T-helper 2 cell (primary cell): ENCODE measurements around the gene TLN1.

Experiments
- DNase-seq, 5 experiments: peaks; one replicate each; pipeline versions ENCODE4 v3.0.0 to v3.0.0-alpha.2; 2012 to 2022
- total RNA-seq, 2 donors: gene quantifications; one replicate each; lab custom pipeline; 2026; lab: John Stamatoyannopoulos, UW

Gene TLN1
- 414 to 445 reads per million in 2 donors for total RNA-seq

GRCh38 chr9:35732185-35732799 lies at the start of gene TLN1, which contains the start of gene CREB3:
TSS of gene TLN1 (minus strand) at chr9:35732195. CDS start at chr9:35725694, 6,501 bp downstream.
TSS of gene CREB3 (plus strand) at chr9:35732666. CDS start at chr9:35732773, 107 bp downstream.
- DNase-seq: peak; percentile 86 to 98 (median 96)

GRCh38 chr9:35781066-35781465 lies 49.1 kb upstream of the TLN1 start:
- DNase-seq: no peak

DNA sequence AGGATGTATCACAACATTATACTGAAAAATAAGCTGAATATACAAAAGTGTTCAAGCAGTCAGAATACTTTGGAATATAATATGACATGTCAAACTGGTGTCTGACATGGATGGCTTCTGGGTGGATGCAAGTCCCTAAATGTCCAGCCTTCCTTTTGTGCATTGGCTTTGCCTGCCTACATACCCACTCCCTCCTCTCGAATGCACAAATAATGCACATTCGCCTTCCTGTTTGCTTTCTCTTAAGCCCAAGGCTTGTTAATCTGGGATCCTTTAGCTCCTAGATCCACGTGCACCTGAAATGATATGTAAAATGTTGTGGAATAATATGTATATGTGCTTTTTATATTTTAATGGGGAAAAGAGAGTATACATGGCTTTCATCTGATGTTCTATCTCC lies 46.5 kb upstream of the TLN1 start:
- no peak for DNase-seq

DNA sequence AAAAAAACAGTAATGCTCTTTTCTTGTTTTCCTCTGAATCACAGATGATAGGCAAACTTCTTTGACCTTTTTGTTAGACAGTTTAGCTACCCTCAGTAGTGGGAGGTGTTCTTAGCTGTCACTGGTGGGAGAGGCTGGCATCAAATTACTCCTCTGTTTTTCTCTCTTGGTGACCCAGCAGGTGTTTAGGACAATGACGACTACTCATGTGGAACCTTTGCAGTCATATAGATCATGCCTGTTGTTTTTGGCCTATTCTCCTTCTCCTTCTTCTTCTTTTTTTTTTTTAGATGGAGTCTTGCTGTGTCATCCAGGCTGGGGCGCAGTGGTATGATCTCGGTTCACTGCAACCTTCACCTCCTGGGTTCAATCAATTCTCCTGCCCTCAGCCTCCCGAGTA lies 44.0 kb upstream of the TLN1 start:
- no peak for DNase-seq

- DNase-seq: no peak
These were observed 43.1 kb upstream of the TLN1 start for GRCh38 chr9:35774907-35775635.

DNA sequence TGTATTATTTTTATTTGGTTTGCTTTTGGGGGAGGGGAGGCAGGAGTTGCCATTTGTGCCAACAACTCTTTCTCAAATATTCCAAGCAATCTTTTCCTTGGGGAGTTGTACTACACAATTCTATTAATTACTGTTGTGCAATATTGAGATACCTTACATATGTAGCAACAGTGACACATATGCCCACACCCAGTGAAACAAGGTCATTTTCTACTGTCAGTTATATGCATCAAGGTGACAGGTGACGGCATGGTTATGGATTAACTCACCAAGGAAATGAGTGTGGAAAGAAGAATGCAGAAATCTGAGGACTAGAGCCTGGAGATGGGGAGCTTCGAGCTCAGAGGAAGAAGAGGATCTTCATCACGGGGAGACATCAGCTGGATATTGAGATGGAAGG lies 39.9 kb upstream of the TLN1 start:
- no peak for DNase-seq

GRCh38 chr9:35771534-35771933 lies 39.5 kb upstream of the TLN1 start:
- no peak for DNase-seq

GRCh38 chr9:35771075-35771433 lies 39.1 kb upstream of the TLN1 start:
- no peak for DNase-seq

GRCh38 chr9:35769763-35770162 lies 37.8 kb upstream of the TLN1 start:
- DNase-seq: no peak

GRCh38 chr9:35767458-35767857 lies 35.5 kb upstream of the TLN1 start:
- DNase-seq: no peak

DNA sequence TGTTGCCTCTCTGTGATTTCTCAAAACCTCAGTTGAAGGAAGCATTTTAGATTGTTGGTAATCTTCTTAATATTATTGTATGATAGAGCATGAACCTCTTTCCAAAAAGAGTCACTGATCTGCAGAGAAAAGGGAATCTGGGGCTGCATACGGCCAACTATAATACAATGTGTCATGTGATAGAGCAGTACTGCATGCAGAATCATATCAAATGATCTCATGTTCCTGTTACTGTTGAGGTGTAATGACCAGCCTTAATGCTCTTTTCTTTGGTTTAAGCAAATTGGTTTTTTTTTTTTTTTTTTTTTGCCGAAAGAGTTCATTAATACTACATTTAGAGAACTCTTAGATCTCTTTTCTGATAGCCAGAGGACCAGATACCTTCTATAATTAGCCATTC lies 35.0 kb upstream of the TLN1 start:
- no peak for DNase-seq

DNA sequence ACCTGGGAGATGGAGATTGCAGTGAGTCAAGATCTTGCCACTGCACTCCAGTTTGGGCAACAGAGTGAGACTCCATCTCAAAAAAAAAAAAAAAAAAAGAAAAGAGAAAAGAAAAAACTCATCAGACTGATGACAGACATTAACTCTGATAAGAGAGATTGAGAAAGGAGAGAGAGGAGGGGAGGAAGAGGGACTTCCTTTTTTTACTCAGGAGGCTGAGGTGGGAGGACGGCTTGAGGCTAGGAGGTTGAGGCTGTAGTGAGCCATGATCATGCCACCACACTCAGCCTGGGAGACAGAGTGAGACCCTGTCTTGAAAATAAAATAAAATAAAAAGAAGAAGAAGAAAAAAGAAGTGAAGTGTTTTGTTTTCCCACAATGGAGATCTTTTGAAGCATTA lies 31.8 kb upstream of the TLN1 start:
- DNase-seq: no peak

DNA sequence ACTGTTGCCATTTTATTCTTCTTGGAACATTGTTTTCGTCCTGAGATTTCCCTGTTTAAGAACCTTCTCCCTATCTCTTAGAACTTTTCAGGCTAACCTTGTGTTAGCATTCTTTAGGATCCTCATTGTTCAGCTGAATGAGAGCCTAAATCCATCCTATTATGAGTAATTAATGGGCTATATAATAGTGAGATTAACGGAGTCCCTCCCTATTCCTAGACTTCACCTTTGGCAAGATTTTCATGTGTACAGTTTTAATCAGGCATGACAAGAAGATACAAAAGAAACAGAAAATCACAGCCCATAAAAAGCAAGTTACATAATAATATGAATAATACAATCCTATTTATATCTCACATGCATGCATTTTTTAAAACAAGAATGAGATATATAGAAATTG lies 31.2 kb upstream of the TLN1 start:
- DNase-seq: no peak

GRCh38 chr9:35760651-35761050 lies 28.7 kb upstream of the TLN1 start:
- no peak for DNase-seq

GRCh38 chr9:35759795-35760194 lies 27.8 kb upstream of the TLN1 start:
- DNase-seq: no peak

- DNase-seq: no peak
These were observed 26.6 kb upstream of the TLN1 start for GRCh38 chr9:35758475-35759050.

GRCh38 chr9:35757892-35758275 lies 25.9 kb upstream of the TLN1 start:
- no peak for DNase-seq

DNA sequence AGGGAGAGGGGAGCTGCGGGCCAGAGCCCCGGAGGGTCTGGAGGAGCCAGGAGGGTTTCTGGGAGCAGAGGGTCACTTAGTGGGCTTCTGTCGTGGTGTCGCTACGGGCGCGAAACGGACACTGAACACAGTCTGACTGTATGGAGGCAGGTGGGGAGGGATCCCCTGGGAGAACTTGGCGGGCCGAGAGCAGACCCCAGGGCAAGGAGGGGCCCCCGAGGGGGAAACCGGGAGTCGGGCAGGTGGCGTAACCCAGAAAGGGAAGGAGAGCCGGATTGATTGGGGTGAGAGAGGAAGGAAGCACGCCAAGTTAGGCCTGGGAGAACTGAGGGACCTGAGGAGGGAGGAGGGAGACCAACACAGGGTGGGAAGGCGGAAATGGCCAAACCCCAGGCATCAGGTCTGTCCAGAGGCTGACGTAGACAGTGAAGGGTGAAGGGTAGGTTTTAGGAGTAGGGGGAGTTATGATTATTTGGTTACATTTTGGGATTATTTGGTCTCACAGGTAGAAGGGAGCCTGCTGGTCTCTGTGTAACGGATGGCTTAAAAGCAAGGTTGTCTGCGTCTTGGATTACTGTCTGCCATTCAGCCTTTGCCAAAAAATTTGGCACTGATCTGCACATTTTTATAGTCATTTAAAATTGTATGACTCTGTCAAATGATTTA lies 25.4 kb upstream of the TLN1 start:
- DNase-seq: peak in 1 of 5 experiments; percentile 39

DNA sequence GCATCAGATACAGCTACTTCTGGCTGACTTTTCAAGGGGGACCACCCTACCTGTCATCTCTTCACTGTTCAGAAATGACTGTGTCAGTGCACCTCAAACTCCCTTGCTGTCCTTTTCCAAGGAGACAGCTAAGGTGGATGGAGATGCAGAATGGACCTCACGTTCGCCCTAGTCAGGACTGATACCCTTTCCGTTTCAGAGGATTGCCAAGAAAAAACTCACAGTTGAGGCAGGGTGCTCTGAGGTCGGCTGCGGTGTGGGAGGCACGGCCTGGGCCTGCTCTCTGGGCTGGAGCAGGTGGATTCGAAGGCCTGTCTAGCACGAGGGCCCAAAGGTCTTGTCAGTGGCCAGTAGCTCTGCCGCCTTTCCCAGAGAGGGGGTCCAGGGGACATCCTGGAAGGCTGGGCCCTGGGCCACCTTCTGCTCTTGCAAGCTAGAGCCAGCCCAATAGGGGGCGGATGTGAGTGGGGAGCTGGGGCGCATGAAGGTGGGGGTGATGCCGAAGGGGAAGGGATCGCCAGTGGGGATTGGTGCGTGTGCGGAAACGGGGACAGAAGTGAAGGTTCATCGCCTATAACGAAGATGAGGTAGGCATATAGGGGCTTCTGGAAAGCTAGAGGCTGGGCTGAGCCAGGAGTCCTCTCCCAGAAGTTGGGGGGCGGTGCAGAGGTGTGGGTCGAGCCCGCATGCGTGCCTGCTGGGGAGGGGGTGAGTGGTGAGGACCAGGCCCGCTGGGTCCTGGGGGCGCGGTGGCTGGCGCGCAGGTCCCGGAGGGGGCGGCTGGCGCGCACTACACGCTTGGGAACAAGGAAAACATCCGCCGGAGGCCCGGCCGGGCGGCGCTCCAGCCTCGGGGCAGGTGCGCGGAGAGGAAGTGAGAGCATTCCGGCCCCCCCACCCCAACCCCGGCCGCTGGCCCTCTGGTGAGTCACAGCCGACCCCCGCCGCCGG lies 24.6 kb upstream of the TLN1 start:
- DNase-seq: peak; percentile 46 to 86 (median 67)

DNA sequence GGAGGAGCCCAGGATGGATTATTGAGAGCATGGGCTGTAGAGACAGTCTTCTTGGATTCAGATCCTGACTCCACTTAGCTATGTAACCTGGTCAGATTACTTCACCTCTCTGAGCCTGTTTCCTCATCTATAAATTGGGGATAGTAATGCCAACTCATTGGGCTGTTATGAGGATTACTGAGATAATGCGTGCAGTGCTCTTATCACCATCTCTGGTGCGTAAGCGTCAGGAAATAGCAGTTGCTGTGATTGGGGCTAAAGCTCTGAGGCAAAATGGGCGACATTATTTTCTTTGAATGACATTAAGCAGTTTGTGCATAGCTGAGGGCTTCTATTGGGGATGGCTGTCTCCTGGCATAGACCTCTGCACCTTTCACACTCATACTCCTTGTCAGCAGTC lies 23.1 kb upstream of the TLN1 start:
- DNase-seq: no peak

DNA sequence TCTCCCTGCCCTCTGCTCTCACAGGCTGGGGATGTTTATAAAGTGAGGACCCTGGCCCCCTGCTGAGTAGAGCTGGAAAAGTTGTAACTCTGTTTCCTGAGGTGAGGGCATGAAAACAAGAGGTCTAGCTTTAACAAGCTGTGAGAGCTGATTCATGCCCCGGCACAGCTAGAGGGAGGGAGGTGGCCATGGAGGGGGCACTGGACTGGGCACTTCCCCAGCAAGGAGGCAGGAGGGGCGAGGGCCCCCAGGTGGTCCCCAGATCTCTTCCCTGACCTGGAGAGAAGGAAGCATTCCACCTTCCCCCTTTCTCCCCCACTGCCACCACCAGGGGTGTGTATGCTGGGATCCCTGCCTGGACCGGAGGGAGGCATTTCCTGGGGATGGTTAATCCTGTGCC lies 22.3 kb upstream of the TLN1 start, which contains the start of gene MSMP:
MSMP (minus strand) TSS at position 13 of the 400 bp plus-strand sequence. CDS start 147 bp downstream, outside the sequence.
- DNase-seq: no peak

- no peak for DNase-seq
These were observed 21.5 kb upstream of the TLN1 start for GRCh38 chr9:35753466-35753865.

DNA sequence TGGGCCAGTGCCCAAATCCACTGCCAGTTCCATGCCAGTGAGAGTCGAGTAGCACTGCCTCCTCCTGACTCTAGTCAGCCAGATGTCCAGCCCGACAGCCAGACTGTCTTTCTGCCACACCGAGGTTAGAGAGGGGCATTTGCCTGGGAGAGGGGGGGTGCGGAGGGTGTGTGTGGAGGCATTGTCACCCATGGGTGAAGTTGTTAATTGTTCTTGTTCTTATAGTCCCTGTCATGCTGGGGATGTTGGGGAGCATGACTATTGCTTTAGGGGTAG lies 18.2 kb upstream of the TLN1 start:
- no peak for DNase-seq
